ENCODE measurements around the gene TBCC.
A peak's percentile ranks its signal among the peaks of the same experiment; 100 is the strongest.

The TBCC gene, protein sequence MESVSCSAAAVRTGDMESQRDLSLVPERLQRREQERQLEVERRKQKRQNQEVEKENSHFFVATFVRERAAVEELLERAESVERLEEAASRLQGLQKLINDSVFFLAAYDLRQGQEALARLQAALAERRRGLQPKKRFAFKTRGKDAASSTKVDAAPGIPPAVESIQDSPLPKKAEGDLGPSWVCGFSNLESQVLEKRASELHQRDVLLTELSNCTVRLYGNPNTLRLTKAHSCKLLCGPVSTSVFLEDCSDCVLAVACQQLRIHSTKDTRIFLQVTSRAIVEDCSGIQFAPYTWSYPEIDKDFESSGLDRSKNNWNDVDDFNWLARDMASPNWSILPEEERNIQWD

GRCh38 chr6:42745640-42746462 is at the start of gene TBCC:
Gene TBCC (minus strand): TSS chr6:42746103. CDS start chr6:42746073, 30 bp downstream.
- peaks cover 7% of the 10 kb centered on the region for H3K4me1 ChIP-seq (ENCODE audit: control insufficient read depth, insufficient read depth, low read length)
- no peaks in the 10 kb centered on the region for H3K36me3 ChIP-seq (ENCODE audit: control insufficient read depth, insufficient read depth, low read length)
- peak within 1 kb of the TSS; percentile 97 for H3K4me3 ChIP-seq (ENCODE audit: low read length)
- no peaks in the 10 kb centered on the region for H3K9me3 ChIP-seq (ENCODE audit: control insufficient read depth, low read length)
- H3K27me3 ChIP-seq (ENCODE audit: control insufficient read depth, insufficient read depth, low read length): no peaks in the 10 kb centered on the region
- H3K9ac ChIP-seq (ENCODE audit: low read length): peak within 1 kb of the TSS; percentile 100

DNA sequence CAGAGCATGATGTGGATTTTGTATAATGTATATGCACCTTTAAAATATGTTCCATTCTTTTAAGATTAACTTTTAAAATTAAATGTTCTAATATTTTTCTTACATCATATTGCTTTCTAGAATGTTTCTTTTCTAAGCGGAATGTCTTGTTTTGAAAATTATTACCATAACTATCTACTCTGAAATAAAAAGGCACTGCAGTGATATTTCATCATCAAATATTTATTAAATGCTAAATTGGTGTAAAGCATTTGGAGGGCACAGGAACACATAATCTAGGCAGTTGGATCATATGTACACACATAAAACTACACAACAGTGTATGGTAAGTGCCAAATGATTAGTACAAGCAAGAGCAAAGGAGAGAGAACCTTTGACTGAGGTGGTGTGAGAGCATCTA is 49.7 kb upstream of the TBCC start:
- no peaks in the 10 kb centered on the region for H3K36me3 ChIP-seq (ENCODE audit: control insufficient read depth, insufficient read depth, low read length)

DNA sequence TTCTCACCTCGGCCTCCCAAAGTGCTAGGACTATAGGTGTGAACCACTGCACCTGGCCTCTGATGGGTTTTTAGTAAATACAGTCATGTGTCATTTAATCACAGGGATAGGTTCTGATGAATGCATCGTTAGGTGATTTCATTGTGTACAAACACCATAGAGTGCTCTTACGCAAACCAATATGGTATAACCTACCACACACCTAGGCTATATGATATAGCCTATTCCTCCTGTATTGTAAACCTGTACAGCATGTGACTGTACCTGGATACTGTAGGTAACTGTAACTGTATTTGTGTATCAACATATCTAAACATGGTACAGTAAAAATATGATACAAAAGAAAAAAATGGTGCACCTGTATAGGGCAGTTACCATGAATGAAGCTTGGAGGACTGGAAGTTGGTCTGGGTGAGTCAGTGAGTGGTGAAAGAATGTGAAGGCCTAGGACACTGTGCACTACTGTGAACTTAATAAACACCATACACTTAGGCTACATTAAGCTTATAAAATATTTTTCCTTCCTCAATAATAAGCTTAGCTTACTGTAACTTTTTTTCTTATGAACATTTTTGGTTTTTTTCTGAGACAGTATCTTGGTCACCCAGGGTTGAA is 45.9 kb upstream of the TBCC start:
- no peaks in the 10 kb centered on the region for H3K9me3 ChIP-seq (ENCODE audit: control insufficient read depth, low read length)
- no peaks in the 10 kb centered on the region for H3K36me3 ChIP-seq (ENCODE audit: control insufficient read depth, insufficient read depth, low read length)
- H3K4me1 ChIP-seq (ENCODE audit: control insufficient read depth, insufficient read depth, low read length): peaks cover 14% of the 10 kb centered on the region
- no peak overlapping the region for H3K9ac ChIP-seq (ENCODE audit: low read length)
- no peaks in the 10 kb centered on the region for H3K27me3 ChIP-seq (ENCODE audit: control insufficient read depth, insufficient read depth, low read length)
- no peak overlapping the region for H3K4me3 ChIP-seq (ENCODE audit: low read length)

More for the DNA sequence above, 49.7 kb upstream of the TBCC start:
- Histone ChIP-seq H3K9ac (ENCODE audit: low read length) (no peak overlapping the region), H3K9me3 (ENCODE audit: control insufficient read depth, low read length) (no peaks in the 10 kb centered on the region), H3K4me3 (ENCODE audit: low read length) (no peak overlapping the region), H3K4me1 (ENCODE audit: control insufficient read depth, insufficient read depth, low read length) (no peaks in the 10 kb centered on the region), H3K27me3 (ENCODE audit: control insufficient read depth, insufficient read depth, low read length) (no peaks in the 10 kb centered on the region)

DNA sequence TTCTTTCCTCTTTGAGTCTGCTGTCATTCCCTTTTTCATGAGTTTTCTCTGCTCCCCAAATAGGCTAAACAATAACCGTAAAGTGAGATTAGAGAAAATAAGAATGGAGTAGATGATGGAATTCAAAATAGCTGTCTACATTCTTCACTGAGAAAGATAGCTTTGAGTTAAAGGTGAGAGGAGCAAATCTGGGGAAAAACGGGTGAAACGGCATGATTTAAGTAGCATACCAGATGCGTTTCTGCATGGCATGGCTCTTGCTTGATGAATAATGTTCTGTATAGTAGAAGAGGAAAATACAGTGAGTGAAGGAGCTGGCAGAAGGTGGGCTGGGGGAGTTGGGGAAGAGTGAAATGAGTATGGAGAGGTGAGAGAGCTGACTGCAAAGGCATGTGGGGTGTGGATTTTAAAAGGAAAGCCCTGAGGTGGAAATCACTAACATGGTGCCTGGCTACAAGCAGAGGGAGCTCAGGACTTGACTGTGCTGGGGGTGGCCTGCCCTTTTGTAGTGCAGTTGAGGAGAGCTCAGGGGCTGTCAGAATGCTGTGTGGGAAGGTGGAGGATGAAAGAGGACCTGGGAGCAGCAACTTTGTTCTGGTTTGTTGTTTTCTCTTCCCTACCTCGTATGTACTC is 44.8 kb upstream of the TBCC start:
- no peak overlapping the region for H3K4me3 ChIP-seq (ENCODE audit: low read length)
- H3K27me3 ChIP-seq (ENCODE audit: control insufficient read depth, insufficient read depth, low read length): no peaks in the 10 kb centered on the region
- H3K9ac ChIP-seq (ENCODE audit: low read length): no peak overlapping the region
- no peaks in the 10 kb centered on the region for H3K9me3 ChIP-seq (ENCODE audit: control insufficient read depth, low read length)
- peaks cover 14% of the 10 kb centered on the region for H3K4me1 ChIP-seq (ENCODE audit: control insufficient read depth, insufficient read depth, low read length)
- H3K36me3 ChIP-seq (ENCODE audit: control insufficient read depth, insufficient read depth, low read length): no peaks in the 10 kb centered on the region

- Histone ChIP-seq H3K9ac (ENCODE audit: low read length) (no peak overlapping the region), H3K4me1 (ENCODE audit: control insufficient read depth, insufficient read depth, low read length) (peaks cover 14% of the 10 kb centered on the region), H3K27me3 (ENCODE audit: control insufficient read depth, insufficient read depth, low read length) (no peaks in the 10 kb centered on the region), H3K9me3 (ENCODE audit: control insufficient read depth, low read length) (no peaks in the 10 kb centered on the region), H3K36me3 (ENCODE audit: control insufficient read depth, insufficient read depth, low read length) (no peaks in the 10 kb centered on the region), H3K4me3 (ENCODE audit: low read length) (no peak overlapping the region)
Observed at GRCh38 chr6:42788671-42789070, 42.8 kb upstream of the TBCC start.

DNA sequence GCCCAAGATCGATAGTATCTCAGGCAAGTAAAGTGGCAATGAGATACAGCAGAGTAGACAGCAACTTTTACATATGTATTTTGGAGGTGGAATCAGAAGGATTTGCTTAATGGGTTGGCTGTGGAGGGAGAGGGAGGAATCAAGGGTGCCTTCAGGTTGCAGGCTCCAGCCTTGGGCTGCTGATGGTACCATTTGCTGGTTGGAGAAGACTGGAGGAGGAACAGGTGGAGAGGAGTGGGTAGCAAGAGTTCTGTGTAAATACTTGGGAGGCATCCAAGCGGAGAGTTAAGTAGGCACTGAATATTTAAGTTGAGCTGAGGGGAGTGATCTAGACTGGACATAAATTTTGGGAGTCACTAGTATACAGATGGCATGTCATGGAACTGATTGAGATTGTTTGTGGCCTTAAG is 41.2 kb upstream of the TBCC start:
- H3K36me3 ChIP-seq (ENCODE audit: control insufficient read depth, insufficient read depth, low read length): no peaks in the 10 kb centered on the region
- H3K9me3 ChIP-seq (ENCODE audit: control insufficient read depth, low read length): no peaks in the 10 kb centered on the region
- no peaks in the 10 kb centered on the region for H3K27me3 ChIP-seq (ENCODE audit: control insufficient read depth, insufficient read depth, low read length)
- no peak overlapping the region for H3K9ac ChIP-seq (ENCODE audit: low read length)
- H3K4me3 ChIP-seq (ENCODE audit: low read length): no peak overlapping the region
- H3K4me1 ChIP-seq (ENCODE audit: control insufficient read depth, insufficient read depth, low read length): peaks cover 14% of the 10 kb centered on the region

DNA sequence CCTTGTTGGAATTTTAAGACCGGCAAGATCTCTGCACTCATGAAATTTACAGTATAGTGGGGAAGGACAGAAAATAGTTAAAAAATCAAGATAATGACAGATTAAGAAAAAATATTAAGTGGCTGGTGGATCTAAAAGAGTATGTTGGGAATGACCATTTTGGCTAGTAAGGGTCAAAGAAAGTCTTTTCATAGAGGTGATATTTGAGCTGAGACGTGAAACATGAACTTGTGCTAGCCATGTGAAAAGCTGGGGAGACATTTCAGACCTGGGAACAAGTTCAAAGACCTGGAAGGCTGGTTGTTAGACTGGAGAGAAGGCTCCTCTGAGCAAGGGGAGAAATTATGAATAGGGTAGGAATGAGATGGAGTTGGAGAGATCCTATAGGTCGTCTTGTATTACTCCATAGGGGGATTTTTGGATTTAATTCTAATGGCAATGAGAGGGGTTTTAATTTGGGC is 40.7 kb upstream of the TBCC start:
- Histone ChIP-seq H3K9ac (ENCODE audit: low read length) (no peak overlapping the region), H3K4me3 (ENCODE audit: low read length) (no peak overlapping the region), H3K9me3 (ENCODE audit: control insufficient read depth, low read length) (no peaks in the 10 kb centered on the region), H3K4me1 (ENCODE audit: control insufficient read depth, insufficient read depth, low read length) (peaks cover 14% of the 10 kb centered on the region), H3K36me3 (ENCODE audit: control insufficient read depth, insufficient read depth, low read length) (no peaks in the 10 kb centered on the region), H3K27me3 (ENCODE audit: control insufficient read depth, insufficient read depth, low read length) (no peaks in the 10 kb centered on the region)

- peaks cover 13% of the 10 kb centered on the region for H3K4me1 ChIP-seq (ENCODE audit: control insufficient read depth, insufficient read depth, low read length)
- H3K4me3 ChIP-seq (ENCODE audit: low read length): peak overlapping the region; percentile 49
- no peaks in the 10 kb centered on the region for H3K36me3 ChIP-seq (ENCODE audit: control insufficient read depth, insufficient read depth, low read length)
- peak overlapping the region; percentile 98 for H3K9ac ChIP-seq (ENCODE audit: low read length)
- no peaks in the 10 kb centered on the region for H3K9me3 ChIP-seq (ENCODE audit: control insufficient read depth, low read length)
- no peaks in the 10 kb centered on the region for H3K27me3 ChIP-seq (ENCODE audit: control insufficient read depth, insufficient read depth, low read length)
Observed at GRCh38 chr6:42784717-42785498, 39.0 kb upstream of the TBCC start.

DNA sequence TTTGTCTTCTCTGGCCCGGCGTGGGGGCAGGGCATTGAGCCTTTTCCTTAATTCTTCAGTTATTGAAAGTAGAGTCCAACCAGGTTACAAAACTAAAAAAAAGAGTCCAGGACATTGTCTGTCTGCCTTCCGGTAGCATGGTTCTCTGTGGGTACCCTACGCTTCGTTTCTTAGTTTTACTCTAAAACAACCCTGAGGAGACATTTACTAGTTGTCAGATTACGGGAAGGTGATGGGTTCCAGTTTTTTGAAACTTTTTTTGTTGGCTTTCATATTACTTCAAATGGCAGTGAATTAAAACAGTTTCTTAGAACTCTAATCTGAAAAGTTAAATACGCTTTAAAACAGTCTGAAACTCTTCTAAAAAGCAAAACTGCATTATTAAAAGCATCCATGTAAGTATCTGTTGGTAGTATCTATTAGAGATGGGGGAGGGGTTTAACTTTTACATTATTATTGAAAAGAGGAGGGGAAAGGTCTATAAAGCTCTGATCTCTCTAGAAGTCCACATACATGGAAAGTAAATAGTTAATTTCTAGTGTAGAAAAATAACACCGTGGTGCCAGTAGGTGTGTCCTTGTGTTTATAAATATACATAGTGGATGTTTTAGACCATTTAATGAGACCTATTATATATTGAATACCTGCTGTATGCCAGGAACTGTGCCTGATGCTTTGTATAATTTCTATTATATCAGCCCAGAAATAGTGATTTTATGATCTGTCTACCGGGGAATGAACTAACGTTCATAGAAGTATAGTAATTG is 38.2 kb upstream of the TBCC start:
- Histone ChIP-seq H3K27me3 (ENCODE audit: control insufficient read depth, insufficient read depth, low read length) (no peaks in the 10 kb centered on the region), H3K4me3 (ENCODE audit: low read length) (peak overlapping the region; percentile 49), H3K36me3 (ENCODE audit: control insufficient read depth, insufficient read depth, low read length) (no peaks in the 10 kb centered on the region), H3K9me3 (ENCODE audit: control insufficient read depth, low read length) (no peaks in the 10 kb centered on the region), H3K9ac (ENCODE audit: low read length) (peak overlapping the region; percentile 98), H3K4me1 (ENCODE audit: control insufficient read depth, insufficient read depth, low read length) (peaks cover 5% of the 10 kb centered on the region)

DNA sequence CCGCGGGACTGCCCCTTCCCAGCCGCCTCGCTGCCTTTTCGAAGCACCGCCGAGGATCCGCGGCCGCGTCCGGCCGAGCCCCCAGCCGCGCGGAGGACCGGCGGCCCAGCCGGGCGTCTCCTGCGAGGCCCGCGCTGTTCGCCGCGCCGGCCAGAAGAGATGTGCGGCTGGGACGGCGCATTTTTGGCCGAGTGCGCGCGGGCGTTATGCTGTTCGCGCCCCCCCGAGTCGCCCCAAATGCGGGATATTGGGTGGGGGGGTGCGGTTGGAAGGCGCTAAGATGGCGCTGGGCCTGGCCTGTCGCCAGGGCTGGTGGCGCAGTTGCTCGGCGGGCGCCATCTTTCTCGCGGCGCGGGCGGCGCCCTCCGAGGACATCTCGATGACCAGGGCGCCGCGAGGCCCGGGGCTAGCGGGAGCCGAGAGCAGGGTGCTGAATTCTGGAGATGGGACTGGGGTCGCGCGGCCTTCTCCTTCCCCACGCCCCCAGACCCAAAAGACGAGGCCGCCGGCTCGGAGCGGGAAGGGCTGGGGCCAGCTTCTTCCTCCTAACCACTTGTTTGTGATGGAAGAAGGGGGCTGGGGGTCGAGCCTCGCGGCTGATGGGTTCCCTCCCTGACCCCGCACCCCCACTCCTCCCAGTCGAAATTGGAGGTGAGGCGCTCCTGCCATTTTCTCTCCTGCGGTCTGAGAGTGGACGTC is 37.4 kb upstream of the TBCC start:
- Histone ChIP-seq H3K4me3 (ENCODE audit: low read length) (peak overlapping the region; percentile 49), H3K36me3 (ENCODE audit: control insufficient read depth, insufficient read depth, low read length) (no peaks in the 10 kb centered on the region), H3K9me3 (ENCODE audit: control insufficient read depth, low read length) (no peaks in the 10 kb centered on the region), H3K9ac (ENCODE audit: low read length) (peak overlapping the region; percentile 98), H3K27me3 (ENCODE audit: control insufficient read depth, insufficient read depth, low read length) (no peaks in the 10 kb centered on the region), H3K4me1 (ENCODE audit: control insufficient read depth, insufficient read depth, low read length) (no peaks in the 10 kb centered on the region)
